ENCODE data around the gene FUOM. TPM values are rescaled to one million over a fixed set of nuclear protein-coding genes. Genes with fewer than 3 reads are reported as not detected.

The FUOM gene
- total and polyA plus RNA-seq, 10 of the 15 experiments (the other 5 are each of a cell fraction or from before 2014, with no cell fraction given): 1.8 to 41.7 (median 25.6) TPM

DNA sequence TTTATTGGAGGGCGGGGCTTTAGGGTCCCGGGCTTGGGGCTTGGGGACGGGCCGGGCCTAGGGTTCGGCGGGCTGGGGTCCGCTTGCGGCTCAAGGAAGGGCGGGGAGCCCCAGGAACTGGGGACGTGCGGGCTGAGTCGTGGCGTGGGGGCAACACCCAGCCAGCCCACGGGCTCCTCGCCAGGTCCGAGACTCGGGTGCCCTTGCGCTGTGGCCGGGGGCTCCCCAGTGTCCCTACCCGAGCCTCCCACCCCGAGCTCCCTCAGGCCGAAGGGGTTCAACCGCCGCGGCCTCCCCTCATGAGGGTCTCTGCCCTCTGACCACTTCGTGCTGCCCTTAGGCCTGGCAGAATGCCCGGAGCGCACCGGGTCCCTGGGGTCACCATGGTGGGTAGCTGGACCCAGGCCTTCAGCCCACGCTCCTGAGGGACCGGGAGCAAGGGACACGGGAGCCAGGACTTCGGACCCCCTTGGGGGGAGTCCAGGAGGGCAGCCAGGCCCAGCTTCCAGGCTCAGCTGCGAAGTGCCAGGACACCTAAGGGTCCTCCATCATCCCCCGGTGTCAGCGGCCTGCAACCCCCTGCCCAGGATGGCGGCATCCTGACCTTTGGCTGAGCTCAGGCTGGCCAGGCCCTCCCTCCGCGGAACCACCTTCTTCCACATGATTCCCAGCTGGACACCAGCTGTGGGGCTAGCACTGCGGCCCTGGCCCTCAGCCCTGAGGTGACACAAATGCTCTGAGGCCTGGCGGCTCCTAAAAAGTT is 524 bp upstream of the FUOM start (continued):
- no peak for TF ChIP-seq POU2F2 (IDR thresholded peaks at IDR 0.05; ENCODE audit: borderline replicate concordance, low read depth, low read length)
- no peak for TF ChIP-seq ZNF622 (IDR thresholded peaks at IDR 0.05)
- TF ChIP-seq PKNOX1 (IDR thresholded peaks at IDR 0.05): no peak
- no peak for TF ChIP-seq CREM (IDR thresholded peaks at IDR 0.05; ENCODE audit: low read depth)
- TF ChIP-seq E2F8 (IDR thresholded peaks at IDR 0.05; ENCODE audit: low read depth, partially characterized antibody): no peak
- TF ChIP-seq BCL3 (IDR thresholded peaks at IDR 0.05; ENCODE audit: borderline replicate concordance, insufficient read depth, low read depth, low read length, poor library complexity, severe bottlenecking): no peak
- no peak for TF ChIP-seq SP1 (IDR thresholded peaks at IDR 0.05; ENCODE audit: low read depth, low read length)
- TF ChIP-seq IKZF1 (conservative IDR thresholded peaks at IDR 0.05): no peak
